ENCODE results near the gene LYRM1.

DNA sequence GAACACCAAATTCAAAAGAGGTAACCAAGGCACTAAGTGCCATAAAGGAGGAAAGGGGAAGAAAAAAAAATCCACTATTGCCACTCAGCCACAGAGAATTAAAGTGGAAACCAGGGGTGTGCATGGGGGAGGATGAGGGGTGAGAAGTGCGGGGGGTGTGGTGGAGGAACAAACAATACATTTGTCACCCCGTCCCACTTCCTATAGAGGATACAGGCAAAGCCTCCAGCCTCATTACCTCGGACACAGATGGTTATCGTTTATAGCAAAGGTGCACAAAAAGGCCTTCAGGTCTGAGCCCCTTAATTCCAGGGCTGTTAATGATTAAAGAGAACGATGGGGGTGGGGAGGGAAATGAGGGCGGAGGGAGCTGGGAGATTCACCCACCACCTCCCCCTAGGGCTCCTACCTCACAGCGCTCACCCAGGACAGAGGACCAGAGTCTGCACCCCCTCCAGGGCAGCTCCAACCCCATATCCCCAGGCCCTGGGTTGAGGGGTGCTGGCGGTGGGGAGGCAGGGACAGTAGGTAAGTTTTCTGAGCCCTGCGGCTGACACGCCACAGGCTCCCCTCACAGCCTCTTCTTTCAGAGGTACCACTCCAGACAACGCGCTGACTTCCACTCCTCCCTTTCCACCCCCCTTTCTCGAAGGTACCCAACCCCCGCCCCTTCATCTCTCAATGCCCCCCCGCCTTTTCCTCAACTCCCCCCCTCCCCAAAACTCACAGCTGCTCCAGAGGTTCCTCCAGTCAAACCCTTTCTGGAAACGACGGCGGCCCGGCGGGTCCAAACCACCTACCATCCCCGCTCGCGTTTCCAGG lies 883 bp upstream of the LYRM1 start:
- TF ChIP-seq, protein P1, sequence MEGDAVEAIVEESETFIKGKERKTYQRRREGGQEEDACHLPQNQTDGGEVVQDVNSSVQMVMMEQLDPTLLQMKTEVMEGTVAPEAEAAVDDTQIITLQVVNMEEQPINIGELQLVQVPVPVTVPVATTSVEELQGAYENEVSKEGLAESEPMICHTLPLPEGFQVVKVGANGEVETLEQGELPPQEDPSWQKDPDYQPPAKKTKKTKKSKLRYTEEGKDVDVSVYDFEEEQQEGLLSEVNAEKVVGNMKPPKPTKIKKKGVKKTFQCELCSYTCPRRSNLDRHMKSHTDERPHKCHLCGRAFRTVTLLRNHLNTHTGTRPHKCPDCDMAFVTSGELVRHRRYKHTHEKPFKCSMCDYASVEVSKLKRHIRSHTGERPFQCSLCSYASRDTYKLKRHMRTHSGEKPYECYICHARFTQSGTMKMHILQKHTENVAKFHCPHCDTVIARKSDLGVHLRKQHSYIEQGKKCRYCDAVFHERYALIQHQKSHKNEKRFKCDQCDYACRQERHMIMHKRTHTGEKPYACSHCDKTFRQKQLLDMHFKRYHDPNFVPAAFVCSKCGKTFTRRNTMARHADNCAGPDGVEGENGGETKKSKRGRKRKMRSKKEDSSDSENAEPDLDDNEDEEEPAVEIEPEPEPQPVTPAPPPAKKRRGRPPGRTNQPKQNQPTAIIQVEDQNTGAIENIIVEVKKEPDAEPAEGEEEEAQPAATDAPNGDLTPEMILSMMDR (conservative IDR thresholded peaks at IDR 0.05 in 1 of 2, IDR thresholded peaks at IDR 0.05 in 1 of 2; ENCODE audit: extremely low read depth in 1 of 2, insufficient read depth in 1 of 2, low read depth in 1 of 2, low read length in 2 of 2) = no peak
- TF ChIP-seq EZH2 (IDR thresholded peaks at IDR 0.05; ENCODE audit: borderline replicate concordance, low read length) = no peak
